ENCODE data around the gene MCOLN1.

- TF ChIP-seq MAX (IDR thresholded peaks at IDR 0.05) (no peak), CTCF (IDR thresholded peaks at IDR 0.05; ENCODE audit: low read depth, low read length, missing input control) (no peak), JUND (IDR thresholded peaks at IDR 0.05) (no peak), HNF4G (IDR thresholded peaks at IDR 0.05) (no peak), TAF1 (conservative IDR thresholded peaks at IDR 0.05) (no peak), ZBTB33 (IDR thresholded peaks at IDR 0.05) (no peak), RAD21 (IDR thresholded peaks at IDR 0.05) (no peak), REST (IDR thresholded peaks at IDR 0.05) (no peak), YY1 (IDR thresholded peaks at IDR 0.05) (no peak)
These were observed 2.7 kb downstream of the MCOLN1 start for GRCh38 chr19:7524992-7525739.

Measured in liver (tissue), 3 donors.